Spleen (tissue), 11 donors: ENCODE data around the gene PRICKLE1. TPM values are rescaled to one million over a fixed set of nuclear protein-coding genes. Genes with fewer than 3 reads are reported as not detected.
A peak's percentile ranks its signal among the peaks of the same experiment; 100 is the strongest.

Experiments used
- DNase-seq: peaks from one replicate; pipeline ENCODE4 v3.0.0-alpha.2; 2020
- H3K27ac ChIP-seq, 8 donors: fragments of 200-600 bp; sonication (generic) in 7 of 8; 1 replicate in 4 of 8; 2 replicates in 4 of 8; pipeline versions ENCODE4 v1.5.0 to v1.8.0; 2016 to 2021; ENCODE audit warnings: inconsistent platforms in 4 of 8, mild to moderate bottlenecking in 4 of 8, moderate library complexity in 1 of 8
- H3K27me3 ChIP-seq, 7 donors: fragments of 200-600 bp; sonication (generic) in 6 of 7; replicated peaks in 1 of 7; 1 replicate in 4 of 7; 2 replicates in 3 of 7; pipeline versions ENCODE4 v1.5.0 to v1.8.0; 2016 to 2021; ENCODE audit warnings: inconsistent platforms in 3 of 7, mild to moderate bottlenecking in 1 of 7
- H3K36me3 ChIP-seq, 6 donors: fragments of 200-600 bp; sonication (generic) in 5 of 6; 1 replicate in 4 of 6; 2 replicates in 2 of 6; pipeline versions ENCODE4 v1.5.0 to v1.8.0; 2016 to 2021; ENCODE audit warnings: inconsistent platforms in 2 of 6
- H3K4me1 ChIP-seq, 6 donors: fragments of 200-600 bp; sonication (generic) in 5 of 6; 1 replicate in 3 of 6; 2 replicates in 3 of 6; pipeline versions ENCODE4 v1.5.0 to v1.8.0; 2016 to 2021; ENCODE audit warnings: inconsistent platforms in 3 of 6
- H3K4me3 ChIP-seq, 8 donors: fragments of 200-600 bp; sonication (generic) in 7 of 8; 1 replicate in 4 of 8; 2 replicates in 4 of 8; pipeline versions ENCODE4 v1.5.0 to v1.8.0; 2016 to 2021; ENCODE audit warnings: inconsistent platforms in 4 of 8, mild to moderate bottlenecking in 4 of 8, moderate library complexity in 2 of 8
- H3K9me3 ChIP-seq, 8 donors: fragments of 200-600 bp; sonication (generic) in 7 of 8; 1 replicate in 4 of 8; 2 replicates in 4 of 8; pipeline versions ENCODE4 v1.5.0 to v1.8.0; 2016 to 2021; ENCODE audit warnings: inconsistent platforms in 4 of 8
- CTCF ChIP-seq, 11 experiments: fragments of 200-600 bp in 7 of 11; fragments of 450-650 bp in 4 of 11; sonication (generic) in 4 of 11; IDR thresholded peaks in 8 of 11; conservative IDR thresholded peaks in 3 of 11; 1 replicate in 7 of 11; 2 replicates in 4 of 11; pipeline versions ENCODE4 v1.4.0 to v1.8.0; 2016 to 2021; ENCODE audit warnings: antibody characterized with exemption in 11 of 11, inconsistent platforms in 4 of 11, mild to moderate bottlenecking in 1 of 11
- POLR2A ChIP-seq, 3 donors: fragments of 450-650 bp; IDR thresholded peaks; one replicate each; pipeline ENCODE4 v1.5.1; 2017; ENCODE audit warnings: antibody characterized with exemption in 3 of 3, mild to moderate bottlenecking in 1 of 3
- POLR2AphosphoS5 ChIP-seq, 3 donors: sonication (generic); formaldehyde crosslinking; IDR thresholded peaks; one replicate each; pipeline ENCODE4 v1.5.1; 2017; ENCODE audit warnings: antibody characterized with exemption in 3 of 3
- WGBS, 5 donors: extraction: QIAGEN DNeasy Blood & Tissue Kit in 3 of 5; methylation state at CpG; one replicate each; pipeline versions ENCODE4 v1.1.5 to v1.1.7; 2013 to 2018; 5-methylcytosine and 5-hydroxymethylcytosine counted together
- intact Hi-C: fragments of 100-400 bp; cut with DNase I; formaldehyde crosslinking; loops from one replicate; pipeline ENCODE4 v1.15.0; 2023; ENCODE audit warnings: low total_unique reads
- polyA plus RNA-seq, 3 donors: library from polyadenylated mRNA; stranded (reverse); fragments of 200-250 nt; gene quantifications; one replicate each; pipeline ENCODE4 v1.2.1, GENCODE V29; 2013
- total RNA-seq, 7 donors: library from RNA; depleted of rRNA in 3 of 7; stranded (reverse); fragments of >200 nt in 3 of 7; fragmentation: NEBNext Ultra II Directional in 4 of 7; extraction: Animal tissue kit (Norgen Biotek cat#: 25700) in 4 of 7; gene quantifications; one replicate each; pipeline versions ENCODE4 v1.1.0 to v1.2.1, GENCODE V29; 2016 to 2021
- donor health status: healthy with polysubstance abuse.
- donor health status: DM: no; HTN: no; CAD: no; lungs with moderate emphysema.
- donor health status: DM: no; HTN: no; CAD: no.
- donor health status: Bipolar disorder and iron deficiency.
- donor health status: healthy.
- donor health status: DM: no; HTN: no; CAD: no.
- donor health status: DM: yes; HTN: yes; CAD: no.

Gene PRICKLE1
- total and polyA plus RNA-seq, 10 donors, result 5.1 to 73.0 (median 29.3) TPM

GRCh38 chr12:42590330-42590934 lies 886 bp upstream of the PRICKLE1 start:
- no peak for DNase-seq
- intact Hi-C loops, result loop anchor here (5.0 kb wide), 1 partner anchor 52 kb away; no protein-coding TSS in a partner anchor
- 1 to 5% (median 2%) methylated on average over 21 to 25 of the region's 25 CpGs for WGBS, 5 donors

GRCh38 chr12:42588524-42589464 lies 752 bp downstream of the PRICKLE1 start:
- no peaks in the 10 kb centered on the region for H3K36me3 ChIP-seq
- no peaks in the 10 kb centered on the region for H3K9me3 ChIP-seq
- TF ChIP-seq CTCF (IDR thresholded peaks at IDR 0.05 in 8 of 11, conservative IDR thresholded peaks at IDR 0.05 in 3 of 11), result peak in 6 of 11 experiments; percentile 20 to 54 (median 25)
- TF ChIP-seq POLR2A (IDR thresholded peaks at IDR 0.05), result no peak
- H3K27ac ChIP-seq, result peak overlapping the region in 7 of 8 donors; percentile 63 to 84 (median 80)
- peak; percentile 79 for DNase-seq
- intact Hi-C loops, result loop anchor here (5.0 kb wide), 1 partner anchor 694 kb away; no protein-coding TSS in a partner anchor
- H3K27me3 ChIP-seq, result peaks cover 0 to 75% (median 19%) of the 10 kb centered on the region in 7 donors
- 5 to 13% (median 8%) methylated on average over 21 to 52 of the region's 52 CpGs for WGBS, 5 donors
- H3K4me3 ChIP-seq, result peak overlapping the region; percentile 51 to 93 (median 67)
- peaks cover 0 to 47% (median 23%) of the 10 kb centered on the region in 6 donors for H3K4me1 ChIP-seq

More at GRCh38 chr12:42590330-42590934, 886 bp upstream of the PRICKLE1 start:
- no peaks in the 10 kb centered on the region for H3K36me3 ChIP-seq
- H3K9me3 ChIP-seq, result no peaks in the 10 kb centered on the region
- TF ChIP-seq CTCF (IDR thresholded peaks at IDR 0.05 in 8 of 11, conservative IDR thresholded peaks at IDR 0.05 in 3 of 11) (no peak), POLR2A (IDR thresholded peaks at IDR 0.05) (no peak), POLR2AphosphoS5 (IDR thresholded peaks at IDR 0.05) (no peak)
- H3K27ac ChIP-seq, result peak overlapping the region in 6 of 8 donors; percentile 48 to 84 (median 80)
- peaks cover 0 to 47% (median 23%) of the 10 kb centered on the region in 6 donors for H3K4me1 ChIP-seq
- H3K4me3 ChIP-seq, result peak overlapping the region; percentile 17 to 93 (median 66)
- peaks cover 0 to 71% (median 19%) of the 10 kb centered on the region in 7 donors for H3K27me3 ChIP-seq

- no peaks in the 10 kb centered on the region for H3K9me3 ChIP-seq
- peaks cover 0 to 65% (median 19%) of the 10 kb centered on the region in 7 donors for H3K27me3 ChIP-seq
- no peaks in the 10 kb centered on the region for H3K36me3 ChIP-seq
- no peak for DNase-seq
- peaks cover 0 to 53% (median 23%) of the 10 kb centered on the region in 6 donors for H3K4me1 ChIP-seq
- TF ChIP-seq POLR2A (IDR thresholded peaks at IDR 0.05) (no peak), POLR2AphosphoS5 (IDR thresholded peaks at IDR 0.05) (no peak), CTCF (IDR thresholded peaks at IDR 0.05 in 8 of 11, conservative IDR thresholded peaks at IDR 0.05 in 3 of 11) (no peak)
- H3K27ac ChIP-seq, result peak overlapping the region in 7 of 8 donors; percentile 15 to 84 (median 80)
- H3K4me3 ChIP-seq, result peak overlapping the region; percentile 51 to 93 (median 67)
- WGBS, 5 donors, result 62 to 81% (median 73%) methylated on average over 7 of the region's 7 CpGs
- intact Hi-C loops, result loop anchor here (5.0 kb wide), 1 partner anchor 694 kb away; no protein-coding TSS in a partner anchor
These were observed 1.7 kb downstream of the PRICKLE1 start for GRCh38 chr12:42587601-42588523.
